DND-41 (cell line): ENCODE data around the gene ZNF536.

Experiments
- EZH2 ChIP-seq: IDR thresholded peaks from 3 replicates; pipeline ENCODE4 v1.6.1; 2012; ENCODE audit warnings: borderline replicate concordance, low read depth, mild to moderate bottlenecking, moderate library complexity, low read length, inconsistent platforms; ENCODE audit not compliant: severe bottlenecking
- TF ChIP-seq, protein P1 (sequence below): IDR thresholded peaks from 2 replicates; pipeline ENCODE4 v1.5.1; 2012; ENCODE audit warnings: borderline replicate concordance, low read length, moderate library complexity, mild to moderate bottlenecking; ENCODE audit not compliant: poor library complexity, severe bottlenecking; ENCODE audit errors: extremely low read depth

GRCh38 chr19:30455881-30456280 lies 83.7 kb downstream of the ZNF536 start:
- TF ChIP-seq, protein P1, sequence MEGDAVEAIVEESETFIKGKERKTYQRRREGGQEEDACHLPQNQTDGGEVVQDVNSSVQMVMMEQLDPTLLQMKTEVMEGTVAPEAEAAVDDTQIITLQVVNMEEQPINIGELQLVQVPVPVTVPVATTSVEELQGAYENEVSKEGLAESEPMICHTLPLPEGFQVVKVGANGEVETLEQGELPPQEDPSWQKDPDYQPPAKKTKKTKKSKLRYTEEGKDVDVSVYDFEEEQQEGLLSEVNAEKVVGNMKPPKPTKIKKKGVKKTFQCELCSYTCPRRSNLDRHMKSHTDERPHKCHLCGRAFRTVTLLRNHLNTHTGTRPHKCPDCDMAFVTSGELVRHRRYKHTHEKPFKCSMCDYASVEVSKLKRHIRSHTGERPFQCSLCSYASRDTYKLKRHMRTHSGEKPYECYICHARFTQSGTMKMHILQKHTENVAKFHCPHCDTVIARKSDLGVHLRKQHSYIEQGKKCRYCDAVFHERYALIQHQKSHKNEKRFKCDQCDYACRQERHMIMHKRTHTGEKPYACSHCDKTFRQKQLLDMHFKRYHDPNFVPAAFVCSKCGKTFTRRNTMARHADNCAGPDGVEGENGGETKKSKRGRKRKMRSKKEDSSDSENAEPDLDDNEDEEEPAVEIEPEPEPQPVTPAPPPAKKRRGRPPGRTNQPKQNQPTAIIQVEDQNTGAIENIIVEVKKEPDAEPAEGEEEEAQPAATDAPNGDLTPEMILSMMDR, result no peak
- TF ChIP-seq EZH2, result no peak
